Colonic mucosa (tissue), 4 donors: ENCODE measurements around the gene TDRD9. TPM values are rescaled to one million over a fixed set of nuclear protein-coding genes. Genes with fewer than 3 reads are reported as not detected.

Source experiments
- DNase-seq: peaks from one replicate; pipeline ENCODE4 v3.0.0-alpha.2; 2020
- H3K27ac ChIP-seq: fragments of 200-600 bp; one replicate; pipeline ENCODE4 v1.8.0; 2021
- H3K27me3 ChIP-seq: fragments of 200-600 bp; one replicate; pipeline ENCODE4 v1.8.0; 2021
- H3K36me3 ChIP-seq: fragments of 200-600 bp; one replicate; pipeline ENCODE4 v1.8.0; 2021
- H3K4me1 ChIP-seq: fragments of 200-600 bp; one replicate; pipeline ENCODE4 v1.8.0; 2021; ENCODE audit warnings: mild to moderate bottlenecking
- H3K4me3 ChIP-seq: fragments of 200-600 bp; one replicate; pipeline ENCODE4 v1.8.0; 2021
- H3K9ac ChIP-seq, 2 donors: one replicate each; pipeline ENCODE4 v1.7.0; 2013; ENCODE audit warnings: control low read depth in 2 of 2, low read depth in 2 of 2, low read length in 2 of 2
- H3K9me3 ChIP-seq: fragments of 200-600 bp; one replicate; pipeline ENCODE4 v1.8.0; 2021
- CTCF ChIP-seq: fragments of 200-600 bp; IDR thresholded peaks from one replicate; pipeline ENCODE4 v1.8.0; 2022; ENCODE audit warnings: antibody characterized with exemption, mild to moderate bottlenecking
- intact Hi-C: fragments of 100-400 bp; cut with DNase I; formaldehyde crosslinking; loops from one replicate; pipeline ENCODE4 v1.14.1; 2022
- total RNA-seq, 2 donors: library from RNA; stranded (reverse); fragmentation: NEBNext Ultra II Directional in 1 of 2; extraction: Animal tissue kit (Norgen Biotek cat#: 25700) in 1 of 2; gene quantifications; one replicate each; pipeline ENCODE4 v1.2.1, GENCODE V29; 2021
- donor health status: healthy.
- donor health status: DM: no; HTN: no; CAD: no.
- donor health status: DM: no; HTN: no; CAD: no.

Gene TDRD9
- total RNA-seq, 2 donors from 2014 or later = 0.44 to 1.1 TPM

- no peak within 1 kb of the TSS for H3K9ac ChIP-seq
- no peaks in the 10 kb centered on the region for H3K9me3 ChIP-seq
- no peak for DNase-seq
- no peaks in the 10 kb centered on the region for H3K4me1 ChIP-seq
- no peak for TF ChIP-seq CTCF
- H3K27me3 ChIP-seq = no peaks in the 10 kb centered on the region
- H3K36me3 ChIP-seq = no peaks in the 10 kb centered on the region
- no peak within 1 kb of the TSS for H3K27ac ChIP-seq
- no peak within 1 kb of the TSS for H3K4me3 ChIP-seq
- intact Hi-C loops = no loop called here
Observed at GRCh38 chr14:103941973-103942736, 13.9 kb downstream of the TDRD9 start, which contains the start of gene RD3L. Gene RD3L, minus strand, starts transcription at chr14:103942529. Its CDS starts 834 bp downstream, at chr14:103941695.

DNA sequence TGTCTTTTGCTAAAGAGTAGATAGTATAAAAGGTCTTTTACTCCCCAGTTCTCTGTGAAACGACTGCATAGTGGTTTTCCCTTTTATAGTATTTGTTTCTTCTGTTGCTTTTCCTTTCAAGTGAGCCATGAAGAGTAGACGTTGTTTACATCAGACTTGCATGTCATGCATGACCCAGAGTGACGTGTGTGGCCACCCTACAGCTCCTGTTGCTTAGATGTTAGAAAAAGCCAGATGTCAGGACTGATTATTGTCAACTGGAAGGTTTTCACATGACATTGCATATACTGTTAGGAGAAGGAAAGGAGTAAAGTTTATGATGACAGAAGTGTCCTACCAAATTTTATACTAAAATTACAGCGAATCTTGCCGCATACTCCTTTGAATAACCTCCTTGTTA, 15.4 kb downstream of the TDRD9 start:
- no peak for TF ChIP-seq CTCF
- H3K4me1 ChIP-seq = no peaks in the 10 kb centered on the region
- H3K4me3 ChIP-seq = no peak overlapping the region
- intact Hi-C loops = no loop called here
- H3K9me3 ChIP-seq = no peaks in the 10 kb centered on the region
- H3K27ac ChIP-seq = no peak overlapping the region
- H3K27me3 ChIP-seq = no peaks in the 10 kb centered on the region
- H3K36me3 ChIP-seq = no peaks in the 10 kb centered on the region
- DNase-seq = no peak
- no peak overlapping the region for H3K9ac ChIP-seq

- Histone ChIP-seq H3K4me3 (no peak overlapping the region), H3K27me3 (no peaks in the 10 kb centered on the region), H3K4me1 (no peaks in the 10 kb centered on the region), H3K27ac (no peak overlapping the region), H3K9me3 (no peaks in the 10 kb centered on the region), H3K36me3 (no peaks in the 10 kb centered on the region), H3K9ac (no peak overlapping the region)
- TF ChIP-seq CTCF = no peak
- no peak for DNase-seq
- intact Hi-C loops = no loop called here
Observed at GRCh38 chr14:103946975-103947374, 18.7 kb downstream of the TDRD9 start.

DNA sequence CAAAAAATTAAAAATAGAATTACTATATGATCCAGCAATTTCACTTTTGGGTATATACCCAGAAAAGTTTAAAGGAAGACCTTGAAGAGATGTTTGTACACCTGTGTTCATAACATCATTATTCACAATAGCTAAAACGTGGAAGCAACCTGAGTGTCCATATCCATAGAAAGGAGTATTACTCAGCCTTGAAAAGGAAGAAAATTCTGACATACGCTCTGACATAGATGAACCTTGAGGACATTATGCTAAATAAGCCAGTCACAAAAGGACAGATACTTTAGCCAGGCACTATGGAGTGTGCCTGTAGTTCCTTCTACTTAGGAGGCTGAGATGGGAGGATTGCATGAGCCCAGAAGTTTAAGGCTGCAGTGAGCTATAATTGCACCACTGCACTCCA, 20.2 kb downstream of the TDRD9 start:
- Histone ChIP-seq H3K9ac (no peak overlapping the region), H3K27me3 (no peaks in the 10 kb centered on the region), H3K4me1 (no peaks in the 10 kb centered on the region), H3K4me3 (no peak overlapping the region), H3K36me3 (no peaks in the 10 kb centered on the region), H3K9me3 (no peaks in the 10 kb centered on the region), H3K27ac (no peak overlapping the region)
- TF ChIP-seq CTCF = no peak
- intact Hi-C loops = no loop called here
- DNase-seq = no peak

- Histone ChIP-seq H3K27me3 (no peaks in the 10 kb centered on the region), H3K9me3 (no peaks in the 10 kb centered on the region), H3K4me3 (no peak overlapping the region), H3K9ac (no peak overlapping the region), H3K36me3 (no peaks in the 10 kb centered on the region), H3K4me1 (no peaks in the 10 kb centered on the region), H3K27ac (no peak overlapping the region)
- TF ChIP-seq CTCF = no peak
- intact Hi-C loops = no loop called here
- DNase-seq = no peak
Observed at GRCh38 chr14:103949131-103949790, 21.0 kb downstream of the TDRD9 start.
